GM18511 (cell line): ENCODE measurements around the gene ABO.
"Not testable (repeated sequence)": the region's sequence is repeated elsewhere in the genome, so short reads cannot be mapped to it uniquely, and the experiment has no call there.

ENCODE experiments used
- ATAC-seq: cut with Tn5 transposase; IDR thresholded peaks from one replicate; pipeline ENCODE4 v1.9.1; 2021; ENCODE audit warnings: mild to moderate bottlenecking, moderate library complexity; ENCODE audit not compliant: unreplicated experiment

ABO gene

GRCh38 chr9:133246991-133247390 is 28.0 kb downstream of the ABO start:
- no peak for ATAC-seq

- no peak for ATAC-seq
Observed at GRCh38 chr9:133246562-133246961, 28.4 kb downstream of the ABO start.

GRCh38 chr9:133242991-133243390 is 32.0 kb downstream of the ABO start:
- no peak for ATAC-seq

GRCh38 chr9:133242241-133242640 is 32.8 kb downstream of the ABO start:
- ATAC-seq, result no peak

- ATAC-seq, result no peak
Observed at GRCh38 chr9:133239533-133240090, 35.4 kb downstream of the ABO start.

- no peak for ATAC-seq
Observed at GRCh38 chr9:133238851-133239532, 36.0 kb downstream of the ABO start.

- ATAC-seq, result no peak
Observed at GRCh38 chr9:133238272-133238850, 36.6 kb downstream of the ABO start.

GRCh38 chr9:133237035-133237731 is 37.8 kb downstream of the ABO start:
- no peak for ATAC-seq

- not testable (repeated sequence) for ATAC-seq
Observed at GRCh38 chr9:133236291-133237034, 38.5 kb downstream of the ABO start.

- ATAC-seq, result no peak
Observed at GRCh38 chr9:133235549-133236222, 39.3 kb downstream of the ABO start.

GRCh38 chr9:133234577-133235322 is 40.3 kb downstream of the ABO start:
- ATAC-seq, result no peak

- ATAC-seq, result no peak
Observed at GRCh38 chr9:133233681-133234432, 41.1 kb downstream of the ABO start.

- not testable (repeated sequence) for ATAC-seq
Observed at GRCh38 chr9:133231934-133232568, 43.0 kb downstream of the ABO start.

- not testable (repeated sequence) for ATAC-seq
Observed at GRCh38 chr9:133230514-133230913, 44.5 kb downstream of the ABO start.

GRCh38 chr9:133230093-133230492 is 44.9 kb downstream of the ABO start:
- ATAC-seq, result no peak

- not testable (repeated sequence) for ATAC-seq
Observed at GRCh38 chr9:133228474-133229193, 46.4 kb downstream of the ABO start.

- not testable (repeated sequence) for ATAC-seq
Observed at GRCh38 chr9:133227996-133228395, 47.0 kb downstream of the ABO start.

- no peak for ATAC-seq
Observed at GRCh38 chr9:133227242-133227860, 47.6 kb downstream of the ABO start.
